Stimulated activated naive CD8-positive, alpha-beta T cell treated with anti-CD3 and anti-CD28 coated beads, Interleukin-15, Interleukin-2, amounts not matched to agents 100 U/mL and 50 U/mL, for 24 hours (primary cell): Measurements from ENCODE around the gene CHST5.
"Not testable (repeated sequence)": the region's sequence is repeated elsewhere in the genome, so short reads cannot be mapped to it uniquely, and the experiment has no call there.

Experiments used
- ATAC-seq: fragments of 150-1000 bp; cut with Tn5 transposase; one replicate; pipeline ENCODE4 v1.10.0; 2021
- DNase-seq: peaks from one replicate; pipeline ENCODE4 v3.0.0; 2021

CHST5 gene

GRCh38 chr16:75550211-75550662, 14.3 kb upstream of the CHST5 start:
- ATAC-seq (peak; percentile 65), DNase-seq (peak; percentile 36)

DNA sequence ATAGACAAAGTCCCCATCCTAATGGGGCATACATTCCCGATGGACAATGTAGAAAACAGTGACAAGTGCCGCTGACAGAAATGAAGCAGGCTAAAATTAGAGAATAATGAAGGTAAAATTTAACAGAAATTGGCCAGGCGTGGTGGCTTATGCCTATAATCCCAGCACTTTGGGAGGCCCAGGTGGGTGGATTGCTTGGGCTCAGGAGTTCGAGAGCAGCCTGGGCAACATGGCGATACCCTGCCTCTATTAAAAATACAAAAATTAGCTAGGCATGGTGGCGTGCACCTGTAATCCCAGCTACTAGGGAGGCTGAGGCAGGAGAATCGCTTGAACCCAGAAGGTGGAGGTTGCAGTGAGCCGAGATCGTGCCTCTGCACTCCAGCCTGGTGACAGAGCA, 12.5 kb upstream of the CHST5 start:
- ATAC-seq, DNase-seq: not testable (repeated sequence)

GRCh38 chr16:75546293-75546692, 10.4 kb upstream of the CHST5 start:
- DNase-seq (no peak), ATAC-seq (no peak)

DNA sequence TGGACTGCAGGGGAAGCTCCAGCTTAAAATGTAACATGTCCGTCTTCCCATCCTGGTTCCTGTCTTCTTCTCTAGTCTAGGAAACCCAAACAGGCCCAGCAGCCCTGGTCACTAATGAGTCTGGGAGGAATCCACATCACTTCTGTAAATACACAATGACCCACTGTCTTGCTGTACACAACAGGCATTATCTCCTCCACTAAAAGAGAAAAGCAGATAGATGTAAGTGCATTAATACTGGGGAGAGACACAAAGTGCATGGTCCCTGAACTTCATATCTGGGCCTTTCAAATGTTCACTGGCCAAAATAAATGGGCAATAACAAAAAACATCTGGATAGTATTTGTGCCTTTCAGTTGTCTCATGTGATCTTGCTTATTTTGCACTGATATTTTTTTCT, 10.0 kb upstream of the CHST5 start:
- ATAC-seq, DNase-seq: not testable (repeated sequence)

- not testable (repeated sequence) for ATAC-seq, DNase-seq
Measured at GRCh38 chr16:75542462-75542861, 6.6 kb upstream of the CHST5 start.

GRCh38 chr16:75541236-75541635, 5.3 kb upstream of the CHST5 start:
- ATAC-seq, result no peak
- no peak for DNase-seq

DNA sequence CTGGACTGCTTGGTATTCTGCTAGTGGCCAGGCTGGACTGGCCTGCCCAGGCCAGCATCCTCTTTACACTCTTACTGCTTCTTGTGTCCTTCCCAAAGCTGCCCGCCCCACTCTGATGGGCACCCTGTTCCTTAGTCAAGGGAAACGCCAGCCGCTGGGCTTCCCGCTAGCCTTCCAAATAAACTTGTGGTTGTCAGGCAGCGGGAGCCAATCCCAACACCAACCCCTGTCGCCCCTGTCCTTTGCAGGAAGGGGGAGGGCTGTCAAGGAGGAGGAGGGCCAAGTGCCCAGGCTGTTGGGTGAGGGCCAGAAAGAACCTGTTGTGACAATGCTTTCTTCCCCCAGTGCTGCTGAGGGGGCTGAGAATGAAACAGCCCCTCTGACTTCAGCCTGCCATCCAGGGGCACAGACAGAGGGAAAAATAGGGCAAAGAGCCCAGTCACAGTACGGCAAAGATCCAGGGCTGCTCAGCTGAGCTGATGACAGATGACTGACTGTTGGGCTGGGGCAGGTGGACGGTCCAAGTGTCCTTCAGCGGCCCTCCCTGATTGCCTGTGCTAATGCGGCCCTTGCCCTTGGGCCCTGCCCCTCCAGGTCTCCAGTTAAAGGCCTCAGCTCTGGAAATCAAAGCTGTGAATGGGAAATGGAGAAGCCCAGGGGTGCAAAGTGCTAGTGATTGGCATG, 3.1 kb upstream of the CHST5 start:
- ATAC-seq, DNase-seq: not testable (repeated sequence)

DNA sequence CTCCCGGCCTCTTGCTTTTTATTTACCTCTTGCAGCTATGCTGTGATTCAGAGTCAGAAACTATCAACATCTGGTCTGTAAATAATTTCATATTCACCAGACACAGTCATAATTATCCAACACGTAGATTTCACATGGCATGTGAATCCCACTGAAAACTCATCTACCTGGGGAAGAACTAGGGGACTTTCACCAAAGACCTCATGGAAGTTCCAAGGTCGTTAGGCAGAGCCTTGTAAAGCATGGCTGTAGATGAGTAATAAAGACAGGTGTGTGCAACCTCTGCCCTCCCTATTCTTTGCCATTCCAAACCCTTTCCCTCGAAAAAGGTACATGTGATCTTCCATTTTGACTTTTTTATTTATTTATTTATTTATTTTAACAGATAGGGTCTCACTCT, 1.9 kb upstream of the CHST5 start:
- no peak for DNase-seq
- no peak for ATAC-seq

GRCh38 chr16:75535211-75535843, 581 bp downstream of the CHST5 start:
- ATAC-seq (no peak), DNase-seq (no peak)

GRCh38 chr16:75534560-75535205, 1.2 kb downstream of the CHST5 start:
- ATAC-seq, result no peak
- no peak for DNase-seq

- no peak for ATAC-seq
- DNase-seq, result no peak
Measured at GRCh38 chr16:75532791-75533190, 3.1 kb downstream of the CHST5 start.

DNA sequence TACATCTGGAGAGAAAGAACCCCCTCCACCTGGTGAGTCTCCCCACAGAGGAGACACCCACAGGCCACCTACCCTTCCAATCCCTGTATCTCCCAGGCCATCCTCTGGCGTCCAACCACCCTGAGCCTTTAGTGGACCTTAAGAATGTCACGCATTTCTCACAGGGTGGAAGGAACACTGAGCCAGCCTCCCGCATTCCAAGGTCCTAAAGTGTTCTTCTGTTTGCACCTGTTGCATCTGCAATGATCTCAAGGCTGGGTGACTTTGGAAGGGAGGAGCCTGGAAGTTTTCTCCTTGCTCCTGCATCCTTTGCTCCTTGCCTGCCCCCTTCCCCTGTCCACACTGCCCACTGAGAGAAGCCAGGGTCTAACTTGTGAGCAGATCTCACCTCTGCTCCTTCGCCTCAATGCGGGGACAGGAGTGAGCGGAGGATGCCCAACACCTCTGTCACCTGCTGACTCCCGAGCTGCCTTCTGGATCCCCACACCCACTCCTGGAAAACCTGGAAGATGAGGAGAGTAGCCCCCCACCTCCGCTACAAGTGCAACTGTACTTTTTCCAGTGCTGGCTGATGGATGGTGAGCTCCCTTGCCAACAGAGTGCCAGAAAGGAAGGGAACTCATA, 3.7 kb downstream of the CHST5 start:
- no peak for ATAC-seq

DNA sequence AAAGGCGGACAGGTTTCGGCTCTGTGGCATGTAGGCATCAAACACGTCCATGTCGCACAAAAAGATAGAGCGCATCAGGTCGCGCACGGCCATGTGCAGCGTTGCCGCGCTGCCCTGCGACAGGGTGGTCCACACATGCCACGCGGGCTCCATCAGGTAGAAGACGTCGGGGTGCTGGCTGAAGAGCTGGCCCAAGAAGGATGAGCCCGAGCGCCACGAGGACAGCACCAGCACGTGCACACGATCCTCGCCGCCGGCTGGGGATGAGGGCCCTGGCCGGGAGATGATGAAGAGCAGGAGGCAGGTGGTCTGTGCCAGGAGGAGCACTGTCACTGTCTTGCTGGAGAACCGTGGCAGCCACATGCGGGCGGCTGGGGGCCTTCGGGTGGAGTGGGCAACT, 5.9 kb downstream of the CHST5 start:
- DNase-seq (no peak), ATAC-seq (no peak)

More for the DNA sequence above, 3.7 kb downstream of the CHST5 start:
- DNase-seq, result no peak

DNA sequence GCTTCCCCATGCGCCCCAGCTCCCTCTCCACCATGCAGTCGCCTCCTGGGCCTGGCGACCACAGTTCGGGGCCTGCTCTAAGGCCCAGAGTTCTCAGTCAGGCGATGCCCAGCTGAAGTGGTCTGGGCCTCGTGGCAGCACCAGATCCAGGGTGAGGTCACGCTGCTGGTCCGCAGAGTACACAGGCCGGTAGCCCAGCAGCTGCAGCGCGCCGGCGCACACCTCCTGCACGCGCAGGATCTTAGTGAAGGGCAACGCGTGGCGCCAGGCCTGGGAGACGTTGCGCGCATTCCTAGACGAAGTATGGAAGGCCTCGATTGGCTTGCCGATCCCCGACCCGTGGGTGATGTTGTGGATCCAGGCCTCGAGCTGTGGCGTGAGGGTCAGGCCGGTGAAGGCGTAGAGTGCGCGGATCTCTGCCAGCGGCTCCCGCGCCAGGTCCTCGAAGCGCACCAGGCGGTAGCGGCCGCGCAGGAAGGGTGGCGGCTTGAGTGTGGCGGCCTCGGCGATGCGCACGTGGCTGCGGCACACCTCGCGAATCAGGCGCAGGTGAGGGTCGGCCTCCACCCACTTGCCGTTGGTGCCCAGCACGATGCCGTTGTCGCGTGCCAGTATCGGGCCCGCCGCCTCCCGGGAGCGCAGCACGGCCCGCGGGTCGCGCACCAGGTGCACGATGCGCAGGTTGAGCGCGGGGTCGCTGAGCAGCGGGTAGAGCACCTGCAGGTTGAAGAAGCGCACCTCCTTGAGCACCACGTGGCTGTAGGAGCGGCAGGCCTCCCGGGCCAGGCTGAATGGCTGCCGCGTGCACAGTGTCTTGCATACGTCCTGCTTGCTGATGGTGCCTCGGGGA, 6.6 kb downstream of the CHST5 start:
- DNase-seq (no peak), ATAC-seq (no peak)

- DNase-seq (no peak), ATAC-seq (no peak)
Measured at GRCh38 chr16:75527825-75528299, 8.0 kb downstream of the CHST5 start.

DNA sequence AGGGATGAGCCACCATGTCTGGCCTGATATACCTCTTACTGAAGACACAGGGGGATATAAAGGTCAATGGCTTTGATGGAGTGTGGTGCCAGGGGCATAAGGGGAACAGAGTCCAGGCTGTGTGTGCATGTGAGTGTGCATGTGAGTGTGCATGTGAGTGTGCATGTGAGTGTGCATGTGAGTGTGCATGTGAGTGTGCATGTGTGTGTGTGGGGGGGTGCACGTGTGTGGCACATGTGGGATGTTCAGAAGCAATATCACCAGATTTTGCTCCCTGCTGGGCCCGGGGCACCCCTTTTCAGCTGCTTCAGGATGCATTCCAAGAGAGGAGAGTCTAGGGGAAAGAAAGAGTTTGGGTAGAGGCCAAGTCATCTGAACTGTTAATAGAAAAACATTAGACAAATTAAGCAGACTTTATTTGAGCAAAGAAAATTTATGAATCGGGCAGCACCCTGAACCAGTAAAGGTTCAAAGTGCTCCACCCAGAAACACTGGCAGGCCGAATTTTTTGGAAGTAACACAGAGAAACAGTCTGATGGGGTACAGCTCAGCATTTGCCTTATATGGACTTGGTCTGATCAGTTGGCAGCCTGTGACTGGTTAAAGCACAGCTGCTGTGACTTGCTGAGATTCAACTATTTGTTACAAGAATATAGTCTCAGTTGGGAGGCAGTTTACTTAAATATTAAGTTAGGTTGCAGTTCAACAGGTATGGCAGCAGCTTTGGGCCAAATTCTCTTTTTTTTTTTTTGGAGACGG, 9.7 kb downstream of the CHST5 start:
- DNase-seq, result no peak
- no peak for ATAC-seq

DNA sequence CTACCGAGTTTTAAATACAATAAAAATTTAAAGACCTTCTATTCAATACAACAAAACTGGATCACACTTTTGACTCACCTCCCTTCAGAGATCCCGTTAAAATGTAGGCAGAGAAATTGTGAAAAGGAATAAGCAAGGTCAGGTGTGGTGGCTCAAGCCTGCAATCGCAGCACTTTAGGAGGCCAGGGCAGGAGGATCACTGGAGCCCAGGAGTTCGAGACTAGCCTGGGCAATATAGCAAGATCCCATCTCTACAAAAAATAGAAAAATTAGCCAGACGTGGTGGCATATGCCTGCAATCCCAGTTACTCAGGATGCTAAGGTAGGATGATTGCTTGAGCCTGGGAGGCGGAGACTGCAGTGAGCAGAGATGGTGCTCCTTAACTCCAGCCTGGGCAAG, 16.7 kb downstream of the CHST5 start:
- no peak for DNase-seq
- no peak for ATAC-seq

- ATAC-seq, result peak; percentile 22
- DNase-seq, result peak; percentile 30
Measured at GRCh38 chr16:75516189-75516966, 19.5 kb downstream of the CHST5 start.

- no peak for ATAC-seq
- no peak for DNase-seq
Measured at GRCh38 chr16:75514296-75514695, 21.6 kb downstream of the CHST5 start.

GRCh38 chr16:75506574-75506973, 29.3 kb downstream of the CHST5 start:
- DNase-seq (no peak), ATAC-seq (no peak)
